Raji (cell line): ENCODE data around the gene CLCN4.

Experiments used
- POLR2A ChIP-seq: IDR thresholded peaks from 2 replicates; pipeline ENCODE4 v1.6.1; 2011; ENCODE audit warnings: low read depth, low read length, control low read depth; ENCODE audit not compliant: insufficient read depth

CLCN4 gene

GRCh38 chrX:10246846-10247245 is 90.1 kb downstream of the CLCN4 start:
- TF ChIP-seq POLR2A = no peak

- TF ChIP-seq POLR2A = no peak
These were observed 98.0 kb downstream of the CLCN4 start for GRCh38 chrX:10254739-10255138.

DNA sequence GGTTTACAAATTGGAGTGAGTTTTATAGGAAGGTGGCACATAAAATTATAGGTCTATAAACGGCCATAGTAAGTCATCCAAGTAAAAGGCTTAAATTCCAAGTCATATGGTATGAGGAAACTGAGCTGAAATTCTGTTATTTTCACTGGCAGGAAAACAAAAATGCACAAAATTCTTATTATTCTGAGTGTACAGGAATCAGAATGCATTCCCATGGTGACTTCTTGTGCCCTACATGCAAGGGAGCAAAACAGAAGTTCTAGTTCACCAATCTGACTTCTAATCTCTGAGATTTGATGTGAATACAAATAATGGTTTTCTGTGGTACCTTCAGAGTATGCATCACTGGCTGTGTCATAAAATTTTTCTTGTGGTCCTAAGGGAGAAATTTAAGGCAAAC is 102.9 kb downstream of the CLCN4 start:
- TF ChIP-seq POLR2A = no peak

- TF ChIP-seq POLR2A = no peak
These were observed 109.0 kb downstream of the CLCN4 start for GRCh38 chrX:10265775-10266174.

GRCh38 chrX:10278716-10279115 is 121.9 kb downstream of the CLCN4 start:
- TF ChIP-seq POLR2A = no peak

DNA sequence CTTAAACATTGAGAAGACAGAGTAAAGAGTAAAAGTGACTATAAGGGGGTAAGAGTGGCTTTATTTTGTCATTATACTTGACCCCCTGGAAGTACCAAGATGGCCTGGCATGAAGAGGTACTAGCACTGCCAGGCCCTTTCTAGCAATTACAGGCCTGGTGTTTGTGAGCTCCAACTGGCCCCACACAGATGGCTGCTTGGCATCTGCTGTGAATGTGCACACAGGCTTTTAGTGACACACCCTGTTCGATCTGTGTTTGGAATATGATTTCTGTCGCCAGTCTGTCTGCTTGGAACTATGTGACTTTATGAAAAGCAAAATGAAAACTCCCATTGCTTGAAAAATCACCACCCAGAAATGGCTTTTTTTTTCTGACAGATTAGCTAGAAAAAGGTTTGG is 123.3 kb downstream of the CLCN4 start:
- no peak for TF ChIP-seq POLR2A

DNA sequence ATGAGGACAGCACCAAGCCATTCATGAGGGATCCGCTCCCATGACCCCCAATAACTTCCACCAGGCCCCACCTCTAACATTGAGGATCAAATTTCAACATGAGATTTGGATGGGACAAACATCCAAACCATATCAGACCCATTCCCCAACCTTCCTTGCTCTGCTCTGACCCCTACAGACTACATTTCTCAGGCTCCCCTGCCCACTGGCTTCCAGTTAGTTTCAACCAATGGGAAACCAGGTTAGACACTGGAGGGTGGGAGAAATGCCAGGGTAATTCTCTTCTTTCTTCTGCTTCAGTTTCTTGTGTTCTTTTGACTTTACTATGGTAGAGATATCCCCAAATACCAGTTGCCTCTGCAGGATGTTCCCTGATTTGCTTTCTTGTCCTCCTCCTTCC is 125.7 kb downstream of the CLCN4 start:
- no peak for TF ChIP-seq POLR2A

- no peak for TF ChIP-seq POLR2A
These were observed 129.4 kb downstream of the CLCN4 start for GRCh38 chrX:10286195-10286594.
